Activated CD4-positive, alpha-beta T cell treated with anti-CD3 and anti-CD28 coated beads for 36 hours (primary cell): Measurements from ENCODE around the gene RALA. TPM values are rescaled to one million over a fixed set of nuclear protein-coding genes. Genes with fewer than 3 reads are reported as not detected.

Source experiments
- ATAC-seq: fragments of 200-7000 bp; cut with Tn5 transposase; one replicate; pipeline ENCODE4 v1.10.0; 2021; ENCODE audit warnings: mild to moderate bottlenecking, moderate library complexity
- CTCF ChIA-PET: fragments of 350-600 bp; sonication (Branson Sonifier 250); formaldehyde crosslinking; loops from one replicate; lab custom pipeline; 2021; ENCODE audit warnings: antibody characterized with exemption; lab: Charles Lee
- POLR2A ChIA-PET: fragments of 350-600 bp; sonication (Branson Sonifier 250); formaldehyde crosslinking; loops from one replicate; lab custom pipeline; 2021; ENCODE audit warnings: antibody characterized with exemption, inconsistent platforms; lab: Charles Lee
- DNase-seq: peaks from one replicate; pipeline ENCODE4 v3.0.0-alpha.2; 2020
- H3K27ac Mint-ChIP-seq: one replicate; pipeline ENCODE4 v1.8.0; 2021; ENCODE audit warnings: mixed read lengths
- H3K27me3 Mint-ChIP-seq: one replicate; pipeline ENCODE4 v1.8.0; 2021; ENCODE audit warnings: mixed read lengths
- H3K36me3 Mint-ChIP-seq: one replicate; pipeline ENCODE4 v1.8.0; 2021; ENCODE audit warnings: low read depth, mixed read lengths
- H3K4me1 Mint-ChIP-seq: one replicate; pipeline ENCODE4 v1.8.0; 2021; ENCODE audit warnings: mixed read lengths
- H3K4me3 Mint-ChIP-seq: one replicate; pipeline ENCODE4 v1.8.0; 2021; ENCODE audit warnings: mild to moderate bottlenecking, moderate library complexity, mixed read lengths
- H3K9me3 Mint-ChIP-seq: one replicate; pipeline ENCODE4 v1.8.0; 2021; ENCODE audit warnings: low read depth, mixed read lengths
- intact Hi-C, 2 experiments: fragments of 100-400 bp; cut with DNase I in 1 of 2; cut with micrococcal nuclease in 1 of 2; formaldehyde crosslinking; loops; one replicate each; pipeline versions ENCODE4 v1.14.2 to v1.15.1; 2022 to 2024; cut with DNase I, micrococcal nuclease
- total RNA-seq, 2 experiments: library from RNA; stranded (reverse); gene quantifications; one replicate each; pipeline ENCODE4 v1.2.3, GENCODE V29; 2021

Gene RALA
- total RNA-seq, 2 experiments from 2014 or later = 30.7 to 33.7 TPM

DNA sequence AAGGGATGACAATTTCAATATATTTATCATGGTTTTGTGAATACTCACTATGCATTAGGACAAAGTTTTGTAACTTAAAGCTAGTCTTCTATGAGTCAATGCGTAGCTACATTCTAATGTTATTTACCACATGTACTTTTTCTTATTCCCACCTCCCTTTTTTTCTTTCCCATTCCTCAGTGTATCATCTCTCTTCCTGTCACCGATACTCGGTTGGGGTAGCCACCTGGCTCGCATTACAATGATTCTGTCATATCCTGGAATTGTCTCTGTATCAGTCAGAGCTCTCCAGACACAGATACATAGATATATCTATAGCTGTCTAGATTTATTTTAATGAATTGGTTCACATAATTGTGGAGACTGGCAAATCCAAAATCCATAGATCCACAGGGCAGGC lies 9.8 kb upstream of the RALA start:
- no peaks in the 10 kb centered on the region for H3K36me3 Mint-ChIP-seq
- POLR2A ChIA-PET = no interaction called here
- no peak for ATAC-seq
- CTCF ChIA-PET = interaction anchor here (0.8 to 1.1 kb wide), 2 partner anchors 9 to 33 kb away, joined by 4 read pairs; no protein-coding TSS in a partner anchor
- H3K9me3 Mint-ChIP-seq = no peaks in the 10 kb centered on the region
- intact Hi-C loops = no loop called here
- H3K4me1 Mint-ChIP-seq = peaks cover 15% of the 10 kb centered on the region
- H3K4me3 Mint-ChIP-seq = no peak overlapping the region
- no peak for DNase-seq
- peaks cover 15% of the 10 kb centered on the region for H3K27me3 Mint-ChIP-seq
- H3K27ac Mint-ChIP-seq = no peak overlapping the region

DNA sequence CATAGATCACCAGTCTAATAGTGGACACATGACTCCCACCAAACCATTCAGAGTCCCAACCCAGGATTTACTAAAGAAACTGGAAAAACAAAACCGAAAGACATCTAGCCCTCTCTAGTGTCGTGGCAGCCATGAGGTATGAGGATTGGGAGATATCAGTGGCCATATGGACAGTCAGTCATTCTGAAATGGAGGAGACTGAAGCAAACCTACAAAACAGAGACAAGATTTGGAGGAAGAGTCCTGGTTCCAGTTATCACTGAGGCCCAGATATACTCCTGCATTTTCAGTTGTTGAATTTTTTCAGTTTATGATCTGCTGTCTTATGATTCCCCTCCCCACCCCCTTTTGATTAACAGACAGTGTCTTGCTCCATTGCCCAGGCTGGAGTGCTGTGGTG lies 9.1 kb upstream of the RALA start:
- intact Hi-C loops = no loop called here
- POLR2A ChIA-PET = no interaction called here
- no peak overlapping the region for H3K4me3 Mint-ChIP-seq
- CTCF ChIA-PET = interaction anchor here (0.9 to 1.1 kb wide), 3 partner anchors 9 to 132 kb away, joined by 3 to 4 read pairs (median 3); no protein-coding TSS in a partner anchor
- H3K36me3 Mint-ChIP-seq = no peaks in the 10 kb centered on the region
- DNase-seq = no peak
- no peak overlapping the region for H3K27ac Mint-ChIP-seq
- no peaks in the 10 kb centered on the region for H3K9me3 Mint-ChIP-seq
- H3K4me1 Mint-ChIP-seq = peaks cover 9% of the 10 kb centered on the region
- peaks cover 10% of the 10 kb centered on the region for H3K27me3 Mint-ChIP-seq
- no peak for ATAC-seq

DNA sequence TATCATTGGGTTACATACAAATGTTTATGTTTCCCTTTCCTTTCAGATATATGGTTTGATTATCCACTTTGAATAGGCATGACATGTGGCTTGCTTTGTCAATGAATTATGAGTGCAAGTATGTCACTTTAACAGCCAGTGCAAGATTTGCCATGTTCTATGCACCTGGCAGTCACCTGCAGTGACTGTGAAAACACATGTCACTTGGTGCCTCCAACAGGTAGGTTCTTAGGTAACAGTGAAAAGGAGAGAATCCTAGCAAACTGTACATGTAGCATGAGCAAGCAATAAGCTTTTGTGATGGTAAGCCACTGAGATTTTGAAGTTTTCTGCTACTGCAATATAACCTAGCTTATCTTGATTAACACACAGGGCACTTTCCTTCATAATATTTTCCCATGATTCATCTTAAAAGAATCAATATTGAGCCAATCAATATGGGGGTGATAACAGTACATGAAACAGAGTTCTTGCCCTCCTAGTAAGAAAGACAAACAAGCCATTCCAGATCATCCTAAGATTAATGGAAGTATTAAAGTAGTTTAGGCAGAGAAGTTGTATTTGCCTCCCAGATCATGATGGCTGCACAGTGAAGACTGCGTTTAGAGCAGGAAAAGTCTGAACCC lies 7.9 kb upstream of the RALA start:
- CTCF ChIA-PET = interaction anchor here (0.7 to 0.9 kb wide), 2 partner anchors 10 to 128 kb away, joined by 3 to 4 read pairs; no protein-coding TSS in a partner anchor
- no peak overlapping the region for H3K4me3 Mint-ChIP-seq
- POLR2A ChIA-PET = no interaction called here

DNA sequence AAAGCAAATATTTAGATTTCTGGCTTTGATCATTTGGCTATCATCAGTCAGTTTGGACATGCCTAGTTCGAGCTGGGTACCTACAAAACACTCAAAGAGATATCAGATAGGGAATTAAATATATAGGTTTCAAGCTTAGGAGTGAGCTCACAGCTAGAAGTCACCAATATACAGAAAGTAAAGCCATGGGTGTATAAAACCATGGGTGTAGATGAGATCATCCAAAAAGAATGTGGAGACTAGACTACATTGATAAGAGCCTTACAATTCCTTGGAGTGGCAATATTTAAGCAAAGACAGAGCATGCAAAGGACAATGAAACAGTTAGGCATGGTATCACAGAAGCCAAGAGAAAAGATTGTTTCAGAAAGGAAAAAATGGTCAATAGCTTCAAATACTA lies 7.2 kb upstream of the RALA start:
- no peak overlapping the region for H3K4me3 Mint-ChIP-seq
- H3K9me3 Mint-ChIP-seq = no peaks in the 10 kb centered on the region
- no peak for ATAC-seq
- ChIA-PET POLR2A (no interaction called here), CTCF (no interaction called here)
- intact Hi-C loops = no loop called here
- no peaks in the 10 kb centered on the region for H3K4me1 Mint-ChIP-seq
- no peaks in the 10 kb centered on the region for H3K36me3 Mint-ChIP-seq
- peaks cover 4% of the 10 kb centered on the region for H3K27me3 Mint-ChIP-seq
- DNase-seq = no peak
- no peak overlapping the region for H3K27ac Mint-ChIP-seq

More for the DNA sequence above, 7.9 kb upstream of the RALA start:
- Mint-ChIP-seq H3K27me3 (peaks cover 7% of the 10 kb centered on the region), H3K27ac (no peak overlapping the region), H3K4me1 (no peaks in the 10 kb centered on the region), H3K9me3 (no peaks in the 10 kb centered on the region), H3K36me3 (no peaks in the 10 kb centered on the region)
- DNase-seq (no peak), ATAC-seq (no peak)
- intact Hi-C loops = no loop called here

DNA sequence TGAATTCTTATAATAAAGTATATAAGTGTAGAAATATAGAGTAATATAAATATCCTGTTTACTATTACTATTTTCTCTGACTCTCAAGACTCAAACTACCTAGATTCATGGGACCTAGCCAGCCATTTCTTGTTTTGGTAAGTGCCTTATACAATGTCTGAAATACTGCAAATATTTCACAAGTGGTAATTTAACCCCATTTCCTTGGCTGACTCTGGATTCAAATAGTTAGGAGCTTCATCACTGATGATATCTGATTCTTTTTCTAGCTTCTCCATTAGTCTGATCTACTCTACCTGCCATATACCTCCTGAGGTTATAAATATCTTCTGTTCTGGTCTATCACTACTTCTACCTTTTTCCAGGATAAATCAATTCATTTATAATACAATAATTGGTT lies 6.4 kb upstream of the RALA start:
- H3K27ac Mint-ChIP-seq = no peak overlapping the region
- no peaks in the 10 kb centered on the region for H3K9me3 Mint-ChIP-seq
- no peak overlapping the region for H3K4me3 Mint-ChIP-seq
- H3K36me3 Mint-ChIP-seq = peaks cover 2% of the 10 kb centered on the region
- CTCF ChIA-PET = no interaction called here
- ATAC-seq (no peak), DNase-seq (no peak)
- POLR2A ChIA-PET = interaction anchor here (0.6 kb wide), 1 partner anchor 331 kb away, joined by 4 read pairs; no protein-coding TSS in a partner anchor
- H3K27me3 Mint-ChIP-seq = peaks cover 4% of the 10 kb centered on the region
- peaks cover 3% of the 10 kb centered on the region for H3K4me1 Mint-ChIP-seq
- intact Hi-C loops = no loop called here

DNA sequence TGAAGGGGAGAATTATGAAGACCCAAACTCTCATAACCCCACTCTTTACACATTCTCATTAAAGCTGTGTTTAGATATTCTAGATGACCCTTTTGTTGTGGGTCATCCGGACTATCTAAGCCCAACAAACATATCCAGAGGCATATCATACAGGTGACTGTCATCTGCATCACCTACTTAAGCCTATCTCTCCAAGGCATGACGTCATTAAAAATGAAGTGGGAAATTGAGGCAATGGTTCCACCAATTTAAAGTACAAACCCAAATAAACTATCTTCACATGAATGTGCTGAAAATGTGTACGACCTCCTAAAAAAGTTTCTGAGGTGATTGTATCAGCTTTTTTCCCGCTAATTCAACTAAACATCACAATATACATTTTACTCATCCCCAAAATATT lies 4.5 kb upstream of the RALA start:
- intact Hi-C loops = no loop called here
- POLR2A ChIA-PET = no interaction called here
- CTCF ChIA-PET = interaction anchor here (0.9 kb wide), 1 partner anchor 8 kb away, joined by 3 read pairs; no protein-coding TSS in a partner anchor
- Mint-ChIP-seq H3K27ac (no peak overlapping the region), H3K36me3 (peaks cover 3% of the 10 kb centered on the region), H3K9me3 (no peaks in the 10 kb centered on the region), H3K4me1 (peaks cover 10% of the 10 kb centered on the region), H3K27me3 (peaks cover 2% of the 10 kb centered on the region), H3K4me3 (no peak overlapping the region)
- ATAC-seq = no peak
- DNase-seq = no peak

DNA sequence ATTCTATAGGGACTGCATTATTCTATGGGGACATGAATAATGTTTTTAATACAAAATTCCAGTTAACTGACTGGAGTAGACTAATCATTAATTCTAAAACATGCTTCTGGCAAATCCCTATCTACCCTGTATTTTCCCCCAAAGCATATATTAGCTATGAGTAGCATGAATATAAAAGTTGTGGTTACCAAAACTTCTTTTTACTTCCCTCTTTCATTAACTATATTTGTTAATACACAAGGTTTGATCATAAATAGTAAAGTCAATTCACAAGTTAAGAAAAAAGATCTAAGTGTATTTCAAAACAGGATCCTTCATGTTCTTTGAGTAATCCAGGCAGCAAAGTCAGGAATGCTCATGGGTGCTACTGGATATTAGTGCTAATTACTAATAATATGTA lies 2.9 kb upstream of the RALA start:
- Mint-ChIP-seq H3K36me3 (peaks cover 3% of the 10 kb centered on the region), H3K9me3 (no peaks in the 10 kb centered on the region), H3K27ac (no peak overlapping the region), H3K4me1 (peaks cover 22% of the 10 kb centered on the region), H3K4me3 (no peak overlapping the region), H3K27me3 (no peaks in the 10 kb centered on the region)
- ATAC-seq = no peak
- POLR2A ChIA-PET = no interaction called here
- no peak for DNase-seq
- CTCF ChIA-PET = interaction anchor here (0.9 to 5.5 kb wide), 7 partner anchors 11 to 66 kb away, joined by 3 to 56 read pairs (median 3); no protein-coding TSS in a partner anchor
- intact Hi-C loops = no loop called here

DNA sequence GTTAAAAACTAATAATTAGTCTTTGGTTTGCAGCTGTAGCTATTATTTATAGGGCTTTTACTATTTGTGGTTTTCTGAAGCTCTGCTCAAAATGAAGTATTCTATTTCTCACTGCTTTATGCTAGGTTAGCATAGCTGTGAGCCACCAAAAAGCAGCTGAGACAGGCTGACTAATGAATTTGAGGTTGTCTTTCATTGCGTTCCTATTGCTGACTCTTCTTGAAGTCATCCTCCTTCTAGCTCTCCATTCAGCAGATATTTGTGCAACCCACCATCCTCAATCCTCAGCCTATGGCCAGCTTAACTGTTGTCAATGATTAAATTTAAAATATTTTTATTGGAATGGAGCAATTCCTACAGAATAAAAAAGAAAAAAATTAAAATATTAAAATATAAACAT lies 2.1 kb upstream of the RALA start:
- no peak overlapping the region for H3K4me3 Mint-ChIP-seq
- DNase-seq (no peak), ATAC-seq (no peak)
- no peaks in the 10 kb centered on the region for H3K27me3 Mint-ChIP-seq
- CTCF ChIA-PET = interaction anchor here (0.7 to 5.5 kb wide), 9 partner anchors 11 to 536 kb away, joined by 3 to 56 read pairs (median 3); no protein-coding TSS in a partner anchor
- no peak overlapping the region for H3K27ac Mint-ChIP-seq
- peaks cover 28% of the 10 kb centered on the region for H3K4me1 Mint-ChIP-seq
- intact Hi-C loops = no loop called here
- peaks cover 3% of the 10 kb centered on the region for H3K36me3 Mint-ChIP-seq
- no peaks in the 10 kb centered on the region for H3K9me3 Mint-ChIP-seq
- POLR2A ChIA-PET = interaction anchor here (0.7 kb wide), 1 partner anchor 1251 kb away, joined by 7 read pairs; no protein-coding TSS in a partner anchor

DNA sequence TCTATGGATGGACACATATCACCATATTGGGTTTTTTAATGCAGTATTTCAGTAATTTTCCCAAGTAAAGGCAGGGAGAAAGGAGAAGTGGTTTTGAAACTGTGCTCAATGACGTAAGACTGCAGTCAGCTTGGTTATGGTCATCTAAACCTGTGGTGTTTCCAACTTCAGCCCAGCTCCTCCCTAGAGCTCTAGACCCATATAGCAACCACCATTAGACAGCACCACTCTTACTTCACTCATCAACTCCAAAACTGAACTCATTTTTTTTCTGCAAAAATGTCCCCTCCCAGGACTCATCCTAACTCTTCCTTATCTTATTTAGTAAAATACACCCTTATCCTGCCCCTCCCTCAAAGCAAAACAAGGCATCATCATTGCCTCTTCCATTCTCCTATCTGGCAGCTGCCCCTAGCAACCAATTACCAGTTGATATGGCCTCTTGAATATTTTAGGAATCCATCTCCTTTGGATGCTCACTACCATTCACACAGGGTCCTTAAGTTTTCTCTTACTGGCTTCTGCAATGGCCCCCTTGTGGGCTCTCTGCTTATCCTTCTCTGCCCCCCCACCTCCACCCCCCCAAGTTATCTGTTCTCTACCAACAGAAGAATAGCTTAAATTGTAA lies 1.5 kb upstream of the RALA start:
- Mint-ChIP-seq H3K27ac (peak overlapping the region; percentile 91), H3K4me3 (peak overlapping the region; percentile 87), H3K9me3 (no peaks in the 10 kb centered on the region), H3K27me3 (no peaks in the 10 kb centered on the region), H3K36me3 (peaks cover 3% of the 10 kb centered on the region), H3K4me1 (peaks cover 34% of the 10 kb centered on the region)
- ATAC-seq (no peak), DNase-seq (no peak)
- ChIA-PET POLR2A (interaction anchor here (1.3 kb wide), 1 partner anchor 111 kb away, joined by 4 read pairs; no protein-coding TSS in a partner anchor), CTCF (interaction anchor here (0.6 to 5.5 kb wide), 10 partner anchors 10 to 81 kb away, joined by 3 to 56 read pairs (median 4); no protein-coding TSS in a partner anchor)
- intact Hi-C loops = loop anchor here in 1 of 2 experiments (2.0 kb wide), 4 partner anchors 41 to 513 kb away; partner anchors contain the start of genes MPLKIP and SUGCT

DNA sequence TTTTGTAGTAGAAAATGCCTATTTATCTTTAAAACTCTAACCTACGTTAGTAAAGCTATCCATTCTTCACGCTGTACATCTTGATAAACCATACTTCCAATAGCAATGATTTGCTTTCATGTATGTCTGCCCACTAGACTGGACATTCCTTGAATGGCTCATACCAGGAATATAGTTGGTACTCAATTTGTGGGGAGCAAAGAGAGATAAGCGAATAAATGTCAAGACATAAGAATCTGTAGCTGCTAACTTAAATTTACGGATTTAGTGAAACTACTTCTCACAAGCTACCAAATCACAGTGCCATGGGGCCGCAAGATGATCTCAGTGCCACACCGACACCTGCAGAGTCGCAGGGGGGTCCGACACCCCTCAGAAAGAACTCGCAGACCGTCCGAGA lies 763 bp upstream of the RALA start:
- peaks cover 38% of the 10 kb centered on the region for H3K4me1 Mint-ChIP-seq
- no peak for DNase-seq
- H3K36me3 Mint-ChIP-seq = peaks cover 3% of the 10 kb centered on the region
- H3K27ac Mint-ChIP-seq = peak overlapping the region; percentile 91
- H3K4me3 Mint-ChIP-seq = peak overlapping the region; percentile 87
- CTCF ChIA-PET = interaction anchor here (0.6 to 5.5 kb wide), 8 partner anchors 11 to 748 kb away, joined by 3 to 56 read pairs (median 4); no protein-coding TSS in a partner anchor
- H3K27me3 Mint-ChIP-seq = no peaks in the 10 kb centered on the region
- POLR2A ChIA-PET = interaction anchor here (0.9 to 1.3 kb wide), 2 partner anchors 74 to 111 kb away, joined by 3 to 4 read pairs; no protein-coding TSS in a partner anchor
- no peak for ATAC-seq
- no peaks in the 10 kb centered on the region for H3K9me3 Mint-ChIP-seq
- intact Hi-C loops = loop anchor here (1.0 to 2.0 kb wide), 10 partner anchors 30 to 512 kb away; partner anchors contain the start of genes MPLKIP (in 2 of the 2), SUGCT (in 1 of the 2) and YAE1 (in 1 of the 2)
